ENCODE measurements around the gene HILPDA.

The HILPDA gene

GRCh38 chr7:128442356-128442755, 13.3 kb upstream of the HILPDA start:
- TF ChIP-seq EP300 (IDR thresholded peaks at IDR 0.05; ENCODE audit: borderline replicate concordance) = no peak
- TF ChIP-seq ZBTB7A (IDR thresholded peaks at IDR 0.05; ENCODE audit: low read depth) = no peak
- TF ChIP-seq CREB1 (IDR thresholded peaks at IDR 0.05; ENCODE audit: low read depth) = no peak
- TF ChIP-seq FOXM1 (IDR thresholded peaks at IDR 0.05; ENCODE audit: borderline replicate concordance, low read depth) = no peak
- TF ChIP-seq TEAD4 (IDR thresholded peaks at IDR 0.05) = no peak
- TF ChIP-seq USF1 (IDR thresholded peaks at IDR 0.05) = no peak
- no peak for TF ChIP-seq TAF1 (IDR thresholded peaks at IDR 0.05; ENCODE audit: low read depth)
- TF ChIP-seq RAD21 (IDR thresholded peaks at IDR 0.05; ENCODE audit: low read depth) = no peak
- no peak for TF ChIP-seq YY1 (IDR thresholded peaks at IDR 0.05; ENCODE audit: low read depth)
- TF ChIP-seq TCF12 (IDR thresholded peaks at IDR 0.05; ENCODE audit: low read depth) = no peak
- TF ChIP-seq MAX (IDR thresholded peaks at IDR 0.05) = no peak
- TF ChIP-seq REST (IDR thresholded peaks at IDR 0.05; ENCODE audit: low read depth) = no peak
- TF ChIP-seq EGR1 (IDR thresholded peaks at IDR 0.05) = no peak
- TF ChIP-seq NFIC (IDR thresholded peaks at IDR 0.05) = no peak
- TF ChIP-seq CEBPB (IDR thresholded peaks at IDR 0.05) = no peak

GRCh38 chr7:128443831-128444600, 11.7 kb upstream of the HILPDA start:
- no peak for TF ChIP-seq EGR1 (IDR thresholded peaks at IDR 0.05)
- TF ChIP-seq USF1 (IDR thresholded peaks at IDR 0.05) = no peak
- TF ChIP-seq TEAD4 (IDR thresholded peaks at IDR 0.05) = no peak
- TF ChIP-seq TCF12 (IDR thresholded peaks at IDR 0.05; ENCODE audit: low read depth) = no peak
- no peak for TF ChIP-seq RAD21 (IDR thresholded peaks at IDR 0.05; ENCODE audit: low read depth)
- no peak for TF ChIP-seq CREB1 (IDR thresholded peaks at IDR 0.05; ENCODE audit: low read depth)
- TF ChIP-seq NFIC (IDR thresholded peaks at IDR 0.05) = no peak
- no peak for TF ChIP-seq CEBPB (IDR thresholded peaks at IDR 0.05)
- no peak for TF ChIP-seq YY1 (IDR thresholded peaks at IDR 0.05; ENCODE audit: low read depth)
- TF ChIP-seq TAF1 (IDR thresholded peaks at IDR 0.05; ENCODE audit: low read depth) = no peak
- no peak for TF ChIP-seq FOXM1 (IDR thresholded peaks at IDR 0.05; ENCODE audit: borderline replicate concordance, low read depth)

- TF ChIP-seq NFIC (IDR thresholded peaks at IDR 0.05) = no peak
- no peak for TF ChIP-seq REST (IDR thresholded peaks at IDR 0.05; ENCODE audit: low read depth)
- TF ChIP-seq RAD21 (IDR thresholded peaks at IDR 0.05; ENCODE audit: low read depth) = no peak
- no peak for TF ChIP-seq EGR1 (IDR thresholded peaks at IDR 0.05)
- TF ChIP-seq CREB1 (IDR thresholded peaks at IDR 0.05; ENCODE audit: low read depth) = no peak
Measured at GRCh38 chr7:128446306-128446705, 9.4 kb upstream of the HILPDA start.

- no peak for TF ChIP-seq TEAD4 (IDR thresholded peaks at IDR 0.05)
- TF ChIP-seq TAF1 (IDR thresholded peaks at IDR 0.05; ENCODE audit: low read depth) = no peak
- no peak for TF ChIP-seq USF1 (IDR thresholded peaks at IDR 0.05)
- no peak for TF ChIP-seq MAX (IDR thresholded peaks at IDR 0.05)
- TF ChIP-seq YY1 (IDR thresholded peaks at IDR 0.05; ENCODE audit: low read depth) = no peak
- TF ChIP-seq NFIC (IDR thresholded peaks at IDR 0.05) = no peak
- no peak for TF ChIP-seq EP300 (IDR thresholded peaks at IDR 0.05; ENCODE audit: borderline replicate concordance)
- no peak for TF ChIP-seq EGR1 (IDR thresholded peaks at IDR 0.05)
- no peak for TF ChIP-seq CREB1 (IDR thresholded peaks at IDR 0.05; ENCODE audit: low read depth)
- TF ChIP-seq TCF12 (IDR thresholded peaks at IDR 0.05; ENCODE audit: low read depth) = no peak
- TF ChIP-seq REST (IDR thresholded peaks at IDR 0.05; ENCODE audit: low read depth) = no peak
Measured at GRCh38 chr7:128447941-128448564, 7.6 kb upstream of the HILPDA start.

Data from Ishikawa (cell line).